Left hindlimb (tissue), 1 donor: ENCODE results near the gene NUDT9.
"Not testable (repeated sequence)": the region's sequence is repeated elsewhere in the genome, so short reads cannot be mapped to it uniquely, and the experiment has no call there.

Experiments used
- DNase-seq: peaks from one replicate; pipeline ENCODE4 v3.0.0-alpha.2; 2018

NUDT9 gene

GRCh38 chr4:87465739-87466366, 43.5 kb downstream of the NUDT9 start:
- DNase-seq: no peak

- DNase-seq: no peak
Measured at GRCh38 chr4:87469390-87469789, 47.0 kb downstream of the NUDT9 start.

- DNase-seq: no peak
Measured at GRCh38 chr4:87476934-87477333, 54.6 kb downstream of the NUDT9 start.

- DNase-seq: no peak
Measured at GRCh38 chr4:87478732-87479250, 56.4 kb downstream of the NUDT9 start.

- DNase-seq: no peak
Measured at GRCh38 chr4:87481377-87481776, 59.0 kb downstream of the NUDT9 start.

- DNase-seq: not testable (repeated sequence)
Measured at GRCh38 chr4:87483247-87483646, 60.9 kb downstream of the NUDT9 start.

GRCh38 chr4:87488666-87489065, 66.3 kb downstream of the NUDT9 start:
- DNase-seq: not testable (repeated sequence)

GRCh38 chr4:87489678-87490077, 67.3 kb downstream of the NUDT9 start:
- no peak for DNase-seq

- DNase-seq: no peak
Measured at GRCh38 chr4:87490664-87491369, 68.4 kb downstream of the NUDT9 start.

- DNase-seq: no peak
Measured at GRCh38 chr4:87491436-87491835, 69.1 kb downstream of the NUDT9 start.

- DNase-seq: not testable (repeated sequence)
Measured at GRCh38 chr4:87491851-87492250, 69.5 kb downstream of the NUDT9 start.

GRCh38 chr4:87493115-87493514, 70.7 kb downstream of the NUDT9 start:
- no peak for DNase-seq

- DNase-seq: no peak
Measured at GRCh38 chr4:87497159-87497558, 74.8 kb downstream of the NUDT9 start.

- no peak for DNase-seq
Measured at GRCh38 chr4:87497578-87497977, 75.2 kb downstream of the NUDT9 start.

GRCh38 chr4:87498446-87498900, 76.1 kb downstream of the NUDT9 start:
- no peak for DNase-seq

- DNase-seq: no peak
Measured at GRCh38 chr4:87499403-87500091, 77.2 kb downstream of the NUDT9 start.

- DNase-seq: no peak
Measured at GRCh38 chr4:87500092-87500462, 77.7 kb downstream of the NUDT9 start.

- DNase-seq: no peak
Measured at GRCh38 chr4:87502580-87503238, 80.3 kb downstream of the NUDT9 start.

- DNase-seq: no peak
Measured at GRCh38 chr4:87505862-87506261, 83.5 kb downstream of the NUDT9 start.

GRCh38 chr4:87506974-87507701, 84.8 kb downstream of the NUDT9 start:
- no peak for DNase-seq
